GM19397 (cell line): ENCODE data around the gene CSNK1A1L.

ENCODE experiments used
- ATAC-seq: cut with Tn5 transposase; IDR thresholded peaks from one replicate; pipeline ENCODE4 v1.9.1; 2021; ENCODE audit warnings: mild to moderate bottlenecking, moderate library complexity; ENCODE audit not compliant: unreplicated experiment

Gene CSNK1A1L

DNA sequence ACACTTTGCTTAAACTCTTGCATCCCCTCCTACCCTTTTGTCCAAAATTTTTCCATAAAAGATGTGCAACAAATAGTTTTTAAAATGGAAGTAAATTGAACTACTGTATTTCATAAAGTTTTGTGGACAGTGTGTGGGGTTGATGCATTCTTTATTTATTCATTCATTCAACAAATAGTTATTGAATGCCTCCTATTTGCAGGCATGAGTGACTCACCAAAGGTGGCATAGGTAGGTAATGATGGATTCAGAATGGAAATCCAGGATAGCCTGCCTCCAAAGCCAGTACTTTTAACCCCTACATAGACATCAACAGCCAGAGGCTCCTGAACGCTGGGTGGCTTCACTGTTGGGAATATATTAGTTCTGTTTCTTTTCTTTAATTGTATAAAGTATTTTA is 2.4 kb upstream of the CSNK1A1L start:
- no peak for ATAC-seq

DNA sequence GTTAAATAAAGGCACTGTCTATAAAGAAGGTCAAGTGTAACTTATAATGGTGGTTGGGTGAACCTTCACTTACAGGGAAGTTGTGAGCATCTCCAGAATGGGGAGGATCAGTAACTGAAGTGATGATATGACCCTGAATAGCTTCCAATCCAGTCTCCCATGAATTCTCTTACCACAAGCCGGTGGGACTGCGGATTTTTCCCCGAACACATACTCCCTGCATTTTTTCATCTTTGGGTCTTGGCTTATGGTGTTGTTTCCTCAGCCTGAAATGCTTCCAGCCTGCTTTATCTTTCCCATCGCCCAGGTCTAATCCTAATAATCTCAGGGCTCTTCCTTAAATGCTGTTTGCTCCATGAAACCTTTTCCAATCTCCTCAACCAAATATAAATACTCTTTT is 2.0 kb upstream of the CSNK1A1L start:
- no peak for ATAC-seq

DNA sequence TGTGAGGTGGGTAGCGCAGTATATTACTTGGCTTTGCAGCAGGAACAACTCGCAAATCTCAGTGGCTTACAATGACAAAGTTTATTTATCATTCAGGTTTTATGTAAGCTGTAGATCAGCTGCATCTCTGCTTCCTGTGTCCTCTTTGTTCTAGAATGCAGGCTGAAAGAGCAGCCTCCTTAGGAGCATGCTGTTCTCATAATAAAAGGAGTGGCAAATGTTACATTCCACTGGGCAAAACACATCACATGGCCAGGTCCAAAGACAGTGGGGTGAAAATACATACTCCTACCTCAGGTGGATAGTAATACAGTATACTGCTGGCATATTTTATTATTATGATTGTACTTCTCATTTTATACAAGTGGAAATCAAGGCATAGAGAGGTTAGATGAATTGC is 1.2 kb upstream of the CSNK1A1L start:
- no peak for ATAC-seq

DNA sequence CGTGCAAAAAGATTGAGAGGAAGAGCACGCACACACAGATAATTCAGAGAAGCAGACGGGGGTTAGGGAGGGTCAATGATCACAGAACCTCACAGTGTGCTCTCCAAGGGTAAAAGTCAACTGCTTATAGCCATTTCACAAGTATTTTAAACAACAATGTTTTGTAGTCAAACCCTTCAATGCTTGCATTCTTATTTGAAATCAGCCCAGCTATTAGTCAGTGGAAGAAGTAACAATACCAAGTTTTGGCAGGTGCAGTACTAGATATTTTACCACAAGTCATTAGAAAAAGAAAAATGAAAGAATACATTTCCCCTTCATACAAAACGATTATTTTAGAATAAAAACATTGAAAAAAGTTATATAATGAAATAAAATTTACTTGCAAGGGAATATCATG is 2.6 kb downstream of the CSNK1A1L start:
- ATAC-seq = no peak

DNA sequence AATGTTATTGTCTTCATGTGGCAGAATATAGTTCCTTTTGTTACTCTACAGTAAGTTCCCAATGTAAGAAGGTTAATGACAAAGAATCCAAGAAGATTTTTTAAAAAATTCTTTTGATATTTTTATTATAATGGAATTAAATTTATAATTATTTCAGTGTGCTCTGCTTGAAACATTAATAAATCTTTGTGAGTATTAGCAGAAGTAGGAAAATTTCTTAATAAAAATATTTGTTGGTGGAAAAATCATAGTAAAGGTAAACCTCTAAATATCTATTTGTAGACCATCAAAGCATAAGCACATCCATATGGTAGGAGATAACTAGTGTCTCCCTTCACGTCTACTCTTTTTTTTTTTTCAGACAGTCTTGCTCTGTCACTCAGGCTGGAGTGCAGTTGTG is 4.3 kb downstream of the CSNK1A1L start:
- no peak for ATAC-seq

DNA sequence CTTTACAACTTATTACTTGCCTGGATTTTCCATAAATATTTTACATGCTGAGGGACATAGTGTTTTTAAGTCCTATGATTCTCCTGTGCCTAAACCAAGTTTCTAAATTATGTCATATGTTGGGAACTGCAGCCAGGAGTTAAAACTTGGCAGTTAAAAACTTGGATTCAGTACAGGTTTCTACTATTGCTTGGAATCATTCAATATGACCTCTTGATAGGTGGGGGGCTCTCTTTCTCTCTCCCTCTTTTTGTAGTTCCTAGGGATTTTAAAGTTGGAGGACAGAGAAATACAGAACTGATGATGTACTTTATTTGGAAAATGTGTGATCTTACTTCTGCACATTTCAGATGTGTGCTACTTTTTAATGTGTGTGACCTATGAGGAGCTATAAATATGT is 4.7 kb downstream of the CSNK1A1L start:
- no peak for ATAC-seq

DNA sequence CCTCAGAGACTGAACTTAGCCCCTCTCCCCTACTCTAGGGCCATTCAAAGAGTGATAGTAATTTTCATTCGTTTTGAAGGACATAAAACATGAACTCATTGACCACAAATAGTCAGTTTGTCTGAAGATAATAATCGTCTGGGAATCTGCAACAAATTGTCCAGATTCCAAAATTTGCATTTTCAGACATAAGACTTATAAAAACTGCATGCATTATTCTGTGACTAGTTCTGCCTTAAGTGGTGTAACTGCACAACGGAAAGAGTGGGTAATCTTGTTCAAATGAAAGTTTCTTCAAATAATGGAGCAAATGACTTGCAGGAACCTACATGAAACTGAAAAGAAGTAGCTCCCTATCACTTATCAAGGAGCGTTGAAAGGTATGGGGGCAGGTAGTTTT is 8.4 kb downstream of the CSNK1A1L start:
- ATAC-seq = no peak

DNA sequence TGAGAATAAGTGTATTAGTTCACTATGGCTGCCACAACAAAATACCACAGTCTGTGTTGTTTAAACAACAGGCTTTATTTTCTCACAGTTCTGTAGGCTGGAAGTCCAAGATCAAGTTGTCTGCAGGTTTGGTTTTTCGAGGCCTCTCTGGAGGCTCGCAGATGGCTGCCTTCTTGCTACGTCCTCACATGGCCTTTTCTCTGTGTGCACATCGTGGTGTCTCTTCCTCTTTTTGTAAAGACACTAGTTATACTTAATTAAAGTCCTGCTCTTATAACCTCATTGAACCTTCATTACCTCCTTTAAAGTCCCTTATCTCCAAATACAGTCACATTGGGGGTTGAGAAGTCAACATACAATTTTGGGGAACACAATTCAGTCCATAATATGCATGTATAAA is 10.6 kb downstream of the CSNK1A1L start:
- ATAC-seq = no peak

DNA sequence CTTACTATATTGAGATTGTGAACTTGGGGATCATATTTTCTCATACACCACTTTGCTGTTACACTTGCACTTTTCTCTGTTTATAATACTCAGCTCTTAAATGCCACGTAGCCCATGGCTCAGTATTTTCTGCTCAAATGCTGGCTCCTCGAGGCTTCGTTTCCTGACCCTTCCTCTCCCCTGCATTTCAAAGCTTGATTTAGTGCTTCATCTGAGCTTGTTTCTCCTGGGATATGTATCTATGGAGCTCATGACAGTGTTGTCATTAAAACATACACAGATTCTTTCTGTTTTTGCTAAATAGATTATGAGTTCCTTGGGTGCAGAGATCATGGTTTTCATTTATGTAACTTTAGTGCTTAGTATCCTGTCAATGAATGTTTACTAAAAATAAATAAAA is 11.4 kb downstream of the CSNK1A1L start:
- no peak for ATAC-seq

DNA sequence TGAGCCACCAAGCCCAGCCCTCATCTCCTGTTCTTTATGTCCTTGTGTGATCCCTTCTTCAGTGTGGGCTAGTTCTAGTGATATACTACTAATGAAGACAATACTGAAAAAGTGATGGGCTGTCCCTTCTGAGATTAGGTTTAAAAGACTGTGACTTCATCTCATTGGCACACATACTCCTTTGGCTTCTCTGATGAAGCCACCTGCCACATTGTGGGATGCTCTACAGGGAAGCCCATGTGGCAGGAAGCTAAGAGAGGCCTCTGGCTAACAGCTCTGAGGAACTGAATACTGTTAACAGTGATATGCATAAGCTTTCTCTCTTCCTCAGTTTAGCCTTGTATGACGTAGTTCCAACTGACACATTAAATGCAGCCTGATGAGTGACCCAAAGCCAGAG is 13.6 kb downstream of the CSNK1A1L start:
- ATAC-seq = no peak

DNA sequence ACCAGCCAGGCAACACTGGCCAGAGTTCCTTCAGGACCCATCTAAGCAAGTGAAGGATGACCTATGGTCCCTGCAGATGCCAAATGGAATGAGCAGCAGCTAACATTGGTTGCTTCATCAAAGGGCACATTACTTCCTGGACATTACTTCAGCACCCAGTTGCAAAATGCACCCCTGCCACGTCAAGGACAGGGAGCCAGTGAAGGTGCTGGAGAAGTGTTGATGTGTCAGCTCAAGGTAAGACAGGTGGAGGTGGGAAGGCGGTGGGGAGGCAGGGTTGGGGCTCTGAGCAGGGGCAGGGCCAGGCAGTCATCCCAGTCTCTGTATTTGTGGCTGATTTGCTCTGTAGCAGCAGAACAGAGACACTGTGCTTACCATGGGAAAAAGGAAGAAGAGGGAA is 14.6 kb downstream of the CSNK1A1L start:
- ATAC-seq = no peak

DNA sequence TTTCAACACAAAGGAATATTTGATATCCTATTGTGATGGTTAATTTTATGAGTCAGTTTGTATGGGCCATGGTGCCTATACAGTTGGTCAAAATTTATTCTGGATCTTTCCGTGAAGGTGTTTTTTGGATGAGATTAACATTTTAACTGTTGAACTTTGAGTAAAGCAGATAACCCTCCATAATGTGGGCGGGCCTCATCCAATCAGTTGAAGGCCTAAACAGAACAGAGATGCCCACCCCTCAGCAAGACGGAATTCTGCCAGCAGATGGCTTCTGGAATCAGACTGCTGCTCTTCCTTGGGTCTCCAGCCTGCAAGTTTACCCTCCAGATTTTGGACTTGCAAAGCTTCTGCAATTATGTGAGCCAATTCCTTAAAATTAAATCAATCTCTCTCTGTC is 16.0 kb downstream of the CSNK1A1L start:
- no peak for ATAC-seq

DNA sequence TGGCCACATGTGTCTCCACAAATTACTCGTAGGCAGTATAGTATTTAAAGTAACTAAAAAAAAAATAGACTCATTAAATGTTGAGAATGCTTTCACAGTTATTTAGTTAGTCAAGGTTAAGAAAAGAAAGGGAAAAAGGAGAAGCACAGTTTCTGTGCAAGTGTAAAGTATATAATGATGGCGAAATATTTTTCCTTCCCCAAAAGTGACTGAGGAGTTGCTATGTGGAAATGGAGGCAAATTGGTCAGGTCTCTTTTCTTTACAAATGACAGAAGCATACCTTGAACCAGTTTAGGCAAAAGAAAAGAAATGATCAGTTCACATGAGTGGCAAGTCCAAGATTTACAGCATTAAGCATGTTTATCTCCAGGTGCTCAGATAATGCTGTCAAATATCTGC is 18.0 kb downstream of the CSNK1A1L start:
- no peak for ATAC-seq

DNA sequence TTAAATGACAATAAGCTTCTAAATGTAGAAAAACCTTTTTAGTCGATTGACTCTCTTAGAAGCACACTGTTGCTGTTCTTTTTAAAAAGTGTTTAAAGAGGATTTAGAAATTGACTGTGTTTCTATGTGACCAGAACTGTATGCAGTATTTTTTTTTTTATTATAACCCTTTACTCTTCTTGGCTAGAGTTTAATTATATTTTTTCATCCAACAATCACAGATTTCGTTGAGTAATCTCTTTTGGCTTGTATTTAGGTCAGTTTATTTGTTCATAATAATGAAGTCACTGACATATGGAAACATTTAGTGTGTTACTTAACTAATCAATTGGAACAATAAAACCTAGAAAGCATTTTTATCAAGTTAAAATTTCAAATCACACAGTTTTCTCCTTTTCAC is 19.9 kb downstream of the CSNK1A1L start:
- no peak for ATAC-seq

DNA sequence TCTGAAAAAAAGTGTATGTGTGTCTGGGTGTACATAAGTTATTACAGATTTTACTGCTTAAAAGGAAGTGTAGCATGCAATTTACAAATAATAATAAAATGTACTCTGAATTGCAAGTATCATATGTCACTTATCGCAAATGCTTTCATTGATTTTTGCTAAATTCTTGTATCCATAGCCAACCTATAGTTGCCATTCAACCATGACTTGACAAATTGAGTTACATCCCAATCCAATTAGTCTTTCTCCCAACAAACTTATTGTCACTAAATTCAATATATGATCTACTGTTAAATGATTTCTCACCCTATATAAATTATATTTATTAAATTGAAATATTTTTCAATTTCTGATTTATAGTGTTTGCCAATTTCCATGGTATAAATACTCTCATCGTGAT is 28.6 kb downstream of the CSNK1A1L start:
- ATAC-seq = no peak

DNA sequence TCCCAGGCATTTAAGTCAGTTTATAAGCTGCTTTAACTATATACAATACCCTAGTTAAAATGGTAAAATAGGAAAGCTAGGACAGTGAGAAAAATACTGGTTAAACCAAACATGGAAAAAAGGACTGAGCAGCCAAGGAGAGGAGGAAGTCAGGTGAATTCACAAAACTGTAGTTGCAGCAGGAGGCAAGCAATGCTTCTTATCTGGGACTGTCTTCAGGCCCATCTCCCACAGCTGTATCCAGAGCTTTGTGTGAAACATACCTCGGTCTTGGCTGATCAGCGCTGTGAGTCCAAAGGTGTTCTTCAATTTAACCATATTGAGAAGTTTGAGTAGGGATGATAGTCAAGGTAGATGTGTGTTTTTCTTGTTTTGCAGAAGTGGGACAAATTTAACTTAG is 30.3 kb downstream of the CSNK1A1L start:
- ATAC-seq = no peak

DNA sequence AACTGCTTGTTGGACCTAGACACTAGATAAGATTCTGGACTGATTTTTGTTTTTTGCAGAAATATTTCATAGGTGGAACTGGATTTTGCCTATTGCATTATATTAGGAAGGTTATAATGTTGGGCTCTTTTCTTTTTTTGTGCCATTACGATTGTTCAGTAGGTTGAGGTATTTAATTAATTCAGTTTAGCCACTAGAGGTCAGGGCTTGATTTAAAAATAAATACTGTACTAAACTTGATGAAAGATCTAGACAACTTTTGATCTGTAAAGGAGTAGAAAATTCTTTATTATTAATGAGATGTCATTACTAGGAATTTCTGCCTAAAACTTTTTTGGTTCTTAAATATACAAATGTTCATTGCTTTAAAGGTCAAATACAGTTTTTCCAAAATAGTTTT is 30.8 kb downstream of the CSNK1A1L start:
- no peak for ATAC-seq

DNA sequence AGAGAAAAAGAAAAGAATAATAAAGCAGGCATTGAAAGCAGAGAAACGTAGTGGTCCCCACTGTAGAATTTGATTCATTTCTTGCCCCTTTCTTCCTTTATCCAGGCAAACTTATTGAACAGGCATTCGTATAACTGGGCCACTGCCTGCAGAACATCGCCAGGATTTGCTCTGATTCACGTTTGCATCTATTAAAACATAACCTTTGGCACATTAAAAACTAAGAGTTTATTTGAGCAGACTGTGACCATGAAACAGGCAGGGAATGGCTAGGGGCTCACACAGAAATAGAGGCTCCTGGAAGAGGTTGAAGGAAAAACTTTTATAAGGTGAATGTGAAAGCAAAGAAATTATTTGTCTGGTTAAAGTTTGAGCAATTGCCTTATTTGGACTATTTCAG is 33.4 kb downstream of the CSNK1A1L start:
- no peak for ATAC-seq

DNA sequence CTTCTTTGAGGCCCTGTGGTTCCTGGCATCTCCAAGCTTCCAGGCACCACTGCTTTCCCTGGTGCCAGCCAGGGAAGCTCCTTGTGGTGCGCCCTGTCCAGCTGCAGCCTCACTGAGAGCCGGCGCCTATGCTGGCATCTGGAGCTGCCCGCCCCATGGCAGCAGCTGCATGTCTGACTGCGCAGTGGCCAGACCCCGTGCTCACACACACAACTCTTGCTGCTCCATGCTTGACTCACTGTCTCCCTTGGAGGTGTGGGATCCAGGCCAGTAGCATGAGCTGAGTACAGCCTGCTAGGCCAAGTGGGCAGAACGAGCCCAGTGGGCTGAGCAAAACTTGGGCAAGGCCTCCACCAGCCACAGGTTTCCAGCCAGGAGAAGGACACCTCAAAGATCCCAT is 34.5 kb downstream of the CSNK1A1L start:
- no peak for ATAC-seq

DNA sequence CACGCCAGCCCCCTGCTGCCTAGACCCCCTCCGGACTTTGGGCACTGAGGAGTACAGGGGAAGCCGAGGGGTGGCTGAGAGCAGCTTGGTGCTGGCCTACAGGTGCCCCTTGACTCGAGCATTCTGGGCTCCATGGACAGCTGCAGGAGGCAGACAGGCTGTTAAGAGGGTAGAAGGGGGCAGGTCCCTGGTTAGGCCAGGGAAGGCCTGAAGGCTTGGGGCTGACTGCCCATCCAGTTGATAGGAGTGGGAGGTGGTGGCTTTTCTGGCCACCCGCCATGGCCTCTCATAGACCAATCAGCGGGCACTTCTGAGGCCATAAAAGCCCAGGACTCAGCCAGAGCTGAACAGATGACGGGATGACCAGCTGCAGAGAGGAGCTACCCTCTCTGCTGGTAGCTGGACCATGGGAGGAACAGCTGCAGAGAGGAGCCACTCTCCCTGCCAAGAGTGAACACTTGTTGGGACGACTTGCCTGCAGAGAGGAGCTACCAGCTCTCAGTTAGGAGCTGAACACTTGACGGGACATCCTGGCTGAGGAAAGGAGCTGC is 35.2 kb downstream of the CSNK1A1L start:
- ATAC-seq = no peak

DNA sequence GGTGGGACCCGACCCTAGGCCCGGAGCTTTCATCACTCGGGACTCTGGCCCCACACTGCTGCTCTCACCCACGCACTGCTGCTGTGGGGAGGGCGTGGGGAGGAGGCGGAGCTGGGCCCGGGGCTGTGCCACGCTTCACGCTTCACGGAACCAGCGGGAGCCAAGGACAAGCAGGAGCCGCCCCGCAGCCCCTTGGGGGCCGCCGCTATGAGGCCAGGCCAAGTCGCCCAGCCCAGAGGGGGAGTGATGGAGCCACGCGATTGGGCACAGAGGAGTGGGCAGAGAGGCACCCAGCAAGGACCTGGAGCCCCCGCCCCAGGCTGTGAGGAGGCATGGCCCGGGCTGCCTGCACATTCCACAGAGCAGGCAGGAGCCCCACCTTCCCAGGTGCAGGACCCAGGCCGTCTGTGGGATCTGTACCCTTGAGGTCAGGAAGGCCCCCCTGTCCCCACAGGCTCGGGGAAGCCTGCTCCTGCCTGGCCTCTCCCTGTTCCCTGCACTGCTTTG is 35.8 kb downstream of the CSNK1A1L start:
- ATAC-seq = no peak

DNA sequence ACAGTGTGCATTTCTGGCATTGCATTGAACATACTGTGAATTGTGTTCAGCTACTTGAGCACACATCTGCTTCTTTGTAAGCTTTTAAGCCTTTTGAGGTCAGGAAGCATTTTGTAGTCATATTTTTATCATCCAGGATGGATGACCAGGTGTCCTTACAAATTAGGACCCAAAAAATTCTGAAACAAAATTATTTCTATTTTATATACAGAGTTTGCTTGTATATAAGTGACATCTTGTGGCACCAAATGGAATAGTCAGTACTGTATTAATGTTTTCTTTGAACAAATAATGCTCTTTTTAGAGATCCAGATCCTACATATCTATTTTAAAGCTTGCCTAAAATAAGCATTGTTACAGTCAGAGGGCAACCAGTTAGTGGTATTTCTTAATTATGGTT is 36.5 kb downstream of the CSNK1A1L start:
- no peak for ATAC-seq

DNA sequence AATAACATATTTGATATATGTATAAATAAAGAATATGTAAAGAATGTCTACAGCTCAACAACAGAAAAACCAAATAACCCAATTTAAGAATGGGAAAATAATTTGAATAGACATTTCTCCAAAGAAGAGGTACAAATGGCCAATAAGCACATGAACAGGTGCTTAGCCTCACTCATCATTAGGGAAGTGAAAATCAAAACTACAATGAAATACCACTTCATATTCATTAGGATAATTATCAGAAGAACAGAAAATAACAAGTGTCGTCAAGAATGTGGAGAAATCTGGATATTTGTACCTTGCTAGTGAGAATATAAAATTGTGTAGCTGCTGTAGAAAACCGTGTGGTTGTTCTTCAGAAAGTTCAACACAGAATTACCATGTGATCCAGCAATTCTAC is 37.6 kb downstream of the CSNK1A1L start:
- no peak for ATAC-seq
